ENCODE measurements around the gene BPIFA1.

BPIFA1 gene

DNA sequence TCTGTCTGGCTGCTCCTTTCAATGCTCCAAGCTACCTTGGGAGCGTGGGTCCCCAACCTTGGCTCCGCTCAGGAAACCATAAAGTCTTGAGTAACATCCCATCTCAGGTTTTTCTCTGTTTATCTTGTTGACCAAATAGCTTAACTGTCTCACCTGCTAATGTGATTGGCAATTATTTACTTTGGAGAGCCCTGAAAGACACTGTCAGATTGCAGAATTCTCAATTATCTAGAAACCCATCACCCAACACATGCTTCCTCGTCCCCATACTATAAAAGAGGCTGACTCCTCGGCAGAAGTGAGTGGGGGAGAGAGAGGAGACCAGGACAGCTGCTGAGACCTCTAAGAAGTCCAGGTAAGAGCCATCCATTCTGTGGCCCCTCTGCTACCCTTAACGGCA is at the start of gene BPIFA1:
Gene BPIFA1, plus strand, starts transcription at position 301 of the 400 bp plus-strand sequence. CDS start 1,716 bp downstream, outside the sequence.
- TF ChIP-seq, protein P1, sequence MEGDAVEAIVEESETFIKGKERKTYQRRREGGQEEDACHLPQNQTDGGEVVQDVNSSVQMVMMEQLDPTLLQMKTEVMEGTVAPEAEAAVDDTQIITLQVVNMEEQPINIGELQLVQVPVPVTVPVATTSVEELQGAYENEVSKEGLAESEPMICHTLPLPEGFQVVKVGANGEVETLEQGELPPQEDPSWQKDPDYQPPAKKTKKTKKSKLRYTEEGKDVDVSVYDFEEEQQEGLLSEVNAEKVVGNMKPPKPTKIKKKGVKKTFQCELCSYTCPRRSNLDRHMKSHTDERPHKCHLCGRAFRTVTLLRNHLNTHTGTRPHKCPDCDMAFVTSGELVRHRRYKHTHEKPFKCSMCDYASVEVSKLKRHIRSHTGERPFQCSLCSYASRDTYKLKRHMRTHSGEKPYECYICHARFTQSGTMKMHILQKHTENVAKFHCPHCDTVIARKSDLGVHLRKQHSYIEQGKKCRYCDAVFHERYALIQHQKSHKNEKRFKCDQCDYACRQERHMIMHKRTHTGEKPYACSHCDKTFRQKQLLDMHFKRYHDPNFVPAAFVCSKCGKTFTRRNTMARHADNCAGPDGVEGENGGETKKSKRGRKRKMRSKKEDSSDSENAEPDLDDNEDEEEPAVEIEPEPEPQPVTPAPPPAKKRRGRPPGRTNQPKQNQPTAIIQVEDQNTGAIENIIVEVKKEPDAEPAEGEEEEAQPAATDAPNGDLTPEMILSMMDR (IDR thresholded peaks at IDR 0.05; ENCODE audit: low read depth, low read length): no peak
- no peak for DNase-seq (ENCODE audit: extremely low read depth, low read depth)

GRCh38 chr20:33187491-33187890 is 48.3 kb upstream of the BPIFA1 start:
- TF ChIP-seq, protein P1 (IDR thresholded peaks at IDR 0.05; ENCODE audit: low read depth, low read length): no peak
- DNase-seq (ENCODE audit: extremely low read depth, low read depth): no peak

DNA sequence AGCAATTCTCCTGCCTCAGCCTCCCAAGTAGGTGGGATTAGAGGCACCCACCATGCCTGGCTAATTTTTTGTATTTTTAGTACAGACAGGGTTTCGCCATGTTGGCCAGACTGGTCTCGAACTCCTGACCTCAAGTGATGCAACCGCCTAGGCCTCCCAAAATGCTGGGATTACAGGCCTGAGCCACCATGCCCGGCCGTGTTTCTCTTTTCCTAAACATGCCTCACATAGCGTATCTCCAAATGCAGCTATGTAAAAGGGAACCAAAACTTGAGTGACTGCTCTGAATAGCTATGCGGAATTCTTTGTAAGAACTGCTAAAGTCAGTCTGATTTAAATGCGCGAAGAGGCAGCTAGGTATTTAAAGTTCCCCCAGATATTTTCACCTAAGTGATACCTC is 47.4 kb upstream of the BPIFA1 start:
- TF ChIP-seq, protein P1 (IDR thresholded peaks at IDR 0.05; ENCODE audit: low read depth, low read length): no peak
- DNase-seq (ENCODE audit: extremely low read depth, low read depth): no peak

- TF ChIP-seq, protein P1 (IDR thresholded peaks at IDR 0.05; ENCODE audit: low read depth, low read length): no peak
- no peak for DNase-seq (ENCODE audit: extremely low read depth, low read depth)
These were observed 44.3 kb upstream of the BPIFA1 start for GRCh38 chr20:33191484-33191883.

DNA sequence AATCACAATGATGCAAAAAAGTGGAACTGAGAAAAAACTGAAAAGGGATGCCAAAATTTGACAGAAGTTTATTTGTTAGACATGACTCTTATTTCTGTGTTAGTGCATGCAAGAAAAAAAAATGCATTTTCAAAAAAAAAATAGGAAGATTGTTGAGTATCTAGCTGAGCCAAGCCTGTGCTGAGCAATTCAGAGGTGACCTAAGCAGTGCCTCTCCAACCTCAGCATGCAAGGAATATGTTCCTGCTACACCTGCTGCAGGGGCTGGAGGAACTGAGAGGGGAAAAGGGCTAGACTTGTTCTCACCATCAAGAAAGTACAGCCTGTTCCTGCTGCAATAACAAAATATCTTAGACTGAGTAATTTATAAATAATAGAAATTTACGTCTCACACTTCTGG is 43.8 kb upstream of the BPIFA1 start:
- TF ChIP-seq, protein P1 (IDR thresholded peaks at IDR 0.05; ENCODE audit: low read depth, low read length): no peak
- DNase-seq (ENCODE audit: extremely low read depth, low read depth): no peak

DNA sequence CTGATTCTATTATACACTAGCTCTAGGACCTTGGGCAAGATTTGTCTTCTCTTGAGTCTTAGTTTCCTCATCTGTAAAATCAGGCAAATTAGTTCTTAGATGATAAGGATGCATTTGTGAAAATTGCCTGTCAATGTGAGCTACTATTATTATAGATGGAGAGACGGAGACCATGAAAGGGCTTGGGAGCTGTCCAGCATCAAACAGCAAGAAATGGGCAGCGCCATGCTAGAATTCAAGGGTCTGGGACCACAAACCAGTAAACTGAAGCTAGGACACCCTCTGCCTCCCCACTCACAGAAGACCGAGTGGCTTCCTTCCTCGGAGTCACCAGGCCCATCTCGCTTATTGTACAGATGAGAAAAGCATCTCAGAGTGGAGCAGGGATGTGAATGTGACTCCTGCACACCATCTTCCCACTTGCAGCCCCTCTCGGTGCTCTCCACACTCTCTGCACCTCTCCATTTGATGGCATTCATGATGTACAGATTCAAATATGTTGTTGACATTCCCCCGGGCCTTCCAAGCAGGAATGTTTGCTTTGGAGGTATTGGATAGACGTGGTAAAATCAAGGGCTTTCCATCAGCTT is 42.8 kb upstream of the BPIFA1 start:
- DNase-seq (ENCODE audit: extremely low read depth, low read depth): no peak
- TF ChIP-seq, protein P1 (IDR thresholded peaks at IDR 0.05; ENCODE audit: low read depth, low read length): no peak

DNA sequence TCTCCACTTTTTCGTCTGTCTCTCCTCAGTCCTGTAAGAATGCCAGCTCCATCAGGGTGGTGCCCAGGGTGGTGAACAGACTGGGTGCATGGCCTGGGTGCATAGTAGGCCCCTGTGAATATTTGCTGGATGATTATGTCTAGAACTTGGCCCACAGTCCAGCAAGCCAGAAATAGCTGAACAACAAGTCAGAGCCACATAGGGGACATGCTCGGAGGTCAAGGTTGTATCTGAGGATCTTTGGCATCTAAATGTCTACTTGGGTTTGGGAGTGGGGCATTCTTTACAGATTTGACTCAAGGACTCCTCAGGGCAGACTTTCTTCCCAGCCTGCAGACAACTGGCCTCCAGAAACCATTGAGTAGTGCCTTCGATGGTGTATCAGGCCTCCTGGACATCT is 36.8 kb upstream of the BPIFA1 start:
- no peak for DNase-seq (ENCODE audit: extremely low read depth, low read depth)
- TF ChIP-seq, protein P1 (IDR thresholded peaks at IDR 0.05; ENCODE audit: low read depth, low read length): no peak
